Spleen (tissue), 7 donors: ENCODE data around the gene KIAA1614.

ENCODE experiments used
- POLR2A ChIP-seq, 3 donors: fragments of 450-650 bp; IDR thresholded peaks; one replicate each; pipeline ENCODE4 v1.5.1; 2017; ENCODE audit warnings: antibody characterized with exemption in 3 of 3, mild to moderate bottlenecking in 1 of 3
- TF ChIP-seq, protein P1 (sequence below), 11 experiments: fragments of 200-600 bp in 7 of 11; fragments of 450-650 bp in 4 of 11; sonication (generic) in 4 of 11; IDR thresholded peaks in 8 of 11; conservative IDR thresholded peaks in 3 of 11; 1 replicate in 7 of 11; 2 replicates in 4 of 11; pipeline versions ENCODE4 v1.4.0 to v1.8.0; 2016 to 2021; ENCODE audit warnings: antibody characterized with exemption in 11 of 11, inconsistent platforms in 4 of 11, mild to moderate bottlenecking in 1 of 11
- donor health status: DM: no; HTN: no; CAD: no; lungs with moderate emphysema.
- donor health status: DM: no; HTN: no; CAD: no.
- donor health status: DM: no; HTN: no; CAD: no.

DNA sequence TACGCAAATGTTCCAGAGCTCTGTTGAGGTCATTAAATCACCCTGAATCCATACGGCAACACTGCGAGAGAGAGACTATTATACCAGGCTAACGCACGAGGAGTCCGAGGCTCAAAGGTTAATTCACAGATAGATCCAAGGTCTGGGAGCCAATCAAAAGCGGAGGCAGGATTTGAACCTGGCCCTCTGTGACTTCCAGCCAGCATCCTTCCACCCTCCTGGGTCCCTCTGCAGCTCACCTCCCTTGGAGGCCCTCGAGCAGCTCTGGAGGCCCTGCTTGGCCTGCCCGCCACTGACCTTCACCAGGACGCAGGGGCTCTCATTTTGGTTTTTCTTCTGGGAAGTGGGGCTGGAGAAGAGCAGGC is 42.1 kb downstream of the KIAA1614 start:
- no peak for TF ChIP-seq POLR2A (IDR thresholded peaks at IDR 0.05)
- TF ChIP-seq, protein P1, sequence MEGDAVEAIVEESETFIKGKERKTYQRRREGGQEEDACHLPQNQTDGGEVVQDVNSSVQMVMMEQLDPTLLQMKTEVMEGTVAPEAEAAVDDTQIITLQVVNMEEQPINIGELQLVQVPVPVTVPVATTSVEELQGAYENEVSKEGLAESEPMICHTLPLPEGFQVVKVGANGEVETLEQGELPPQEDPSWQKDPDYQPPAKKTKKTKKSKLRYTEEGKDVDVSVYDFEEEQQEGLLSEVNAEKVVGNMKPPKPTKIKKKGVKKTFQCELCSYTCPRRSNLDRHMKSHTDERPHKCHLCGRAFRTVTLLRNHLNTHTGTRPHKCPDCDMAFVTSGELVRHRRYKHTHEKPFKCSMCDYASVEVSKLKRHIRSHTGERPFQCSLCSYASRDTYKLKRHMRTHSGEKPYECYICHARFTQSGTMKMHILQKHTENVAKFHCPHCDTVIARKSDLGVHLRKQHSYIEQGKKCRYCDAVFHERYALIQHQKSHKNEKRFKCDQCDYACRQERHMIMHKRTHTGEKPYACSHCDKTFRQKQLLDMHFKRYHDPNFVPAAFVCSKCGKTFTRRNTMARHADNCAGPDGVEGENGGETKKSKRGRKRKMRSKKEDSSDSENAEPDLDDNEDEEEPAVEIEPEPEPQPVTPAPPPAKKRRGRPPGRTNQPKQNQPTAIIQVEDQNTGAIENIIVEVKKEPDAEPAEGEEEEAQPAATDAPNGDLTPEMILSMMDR (IDR thresholded peaks at IDR 0.05 in 8 of 11, conservative IDR thresholded peaks at IDR 0.05 in 3 of 11): no peak
